Inflammatory macrophage treated with lipopolysaccharide for 1 hour (primary cell): ENCODE results near the gene ATAD3C.
A peak's percentile ranks its signal among the peaks of the same experiment; 100 is the strongest.
"Not testable (repeated sequence)": the region's sequence is repeated elsewhere in the genome, so short reads cannot be mapped to it uniquely, and the experiment has no call there.

Experiments used
- DNase-seq, 2 donors: peaks; one replicate each; pipeline ENCODE4 v3.0.0-alpha.2; 2020 to 2022

The ATAD3C gene

GRCh38 chr1:1451696-1452364 lies 2.3 kb downstream of the ATAD3C start:
- no peak for DNase-seq

GRCh38 chr1:1452365-1452739 lies 2.9 kb downstream of the ATAD3C start:
- DNase-seq = not testable (repeated sequence)

- DNase-seq = no peak
These were observed 3.4 kb downstream of the ATAD3C start for GRCh38 chr1:1452882-1453281.

- DNase-seq = not testable (repeated sequence)
These were observed 5.0 kb downstream of the ATAD3C start for GRCh38 chr1:1454286-1455056.

DNA sequence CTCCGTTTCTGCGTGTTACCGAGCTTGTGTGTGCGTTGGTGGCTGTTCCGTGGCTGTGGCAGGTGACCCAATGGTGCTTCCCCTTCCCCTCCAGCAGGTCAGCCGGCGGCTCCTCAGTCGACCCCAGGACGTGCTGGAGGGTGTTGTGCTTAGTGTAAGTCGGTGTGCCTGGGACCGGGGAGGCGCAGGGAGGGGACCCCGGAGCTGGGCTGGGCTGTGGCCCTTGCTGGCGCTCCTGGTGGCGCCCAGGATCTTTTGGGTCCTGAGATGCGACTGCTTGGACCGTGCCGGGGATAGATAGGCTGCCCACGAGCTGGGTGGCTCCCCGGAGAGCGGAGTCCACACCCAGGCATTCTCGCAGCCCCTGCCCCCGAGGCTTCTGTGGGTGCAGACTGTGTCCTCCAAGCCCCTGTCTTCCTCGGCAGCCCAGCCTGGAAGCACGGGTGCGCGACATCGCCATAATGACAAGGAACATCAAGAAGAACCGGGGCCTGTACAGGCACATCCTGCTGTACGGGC lies 5.9 kb downstream of the ATAD3C start:
- DNase-seq = no peak

- DNase-seq = not testable (repeated sequence)
These were observed 6.4 kb downstream of the ATAD3C start for GRCh38 chr1:1455934-1456333.

GRCh38 chr1:1456683-1457255 lies 7.3 kb downstream of the ATAD3C start:
- DNase-seq = not testable (repeated sequence)

DNA sequence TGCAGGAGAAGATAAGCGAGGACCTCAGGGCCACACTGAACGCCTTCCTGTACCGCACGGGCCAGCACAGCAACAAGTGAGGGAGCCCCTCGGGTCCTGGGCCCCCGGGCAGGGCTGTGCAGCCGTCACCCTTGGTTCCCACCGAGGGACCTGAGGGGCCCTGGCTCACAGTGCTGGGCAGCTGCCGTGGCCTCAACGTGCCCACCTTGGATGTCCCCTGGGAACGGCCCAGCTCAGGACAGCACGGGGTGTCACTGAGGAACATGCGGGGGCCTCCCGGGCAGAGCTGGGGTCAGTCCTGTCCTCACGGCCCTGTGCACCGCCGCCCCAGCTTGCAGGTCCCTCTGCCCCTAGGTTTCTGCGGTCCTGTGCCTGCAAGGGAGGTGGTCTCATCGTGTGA lies 9.7 kb downstream of the ATAD3C start:
- not testable (repeated sequence) for DNase-seq

- DNase-seq = not testable (repeated sequence)
These were observed 10.2 kb downstream of the ATAD3C start for GRCh38 chr1:1459711-1460110.

DNA sequence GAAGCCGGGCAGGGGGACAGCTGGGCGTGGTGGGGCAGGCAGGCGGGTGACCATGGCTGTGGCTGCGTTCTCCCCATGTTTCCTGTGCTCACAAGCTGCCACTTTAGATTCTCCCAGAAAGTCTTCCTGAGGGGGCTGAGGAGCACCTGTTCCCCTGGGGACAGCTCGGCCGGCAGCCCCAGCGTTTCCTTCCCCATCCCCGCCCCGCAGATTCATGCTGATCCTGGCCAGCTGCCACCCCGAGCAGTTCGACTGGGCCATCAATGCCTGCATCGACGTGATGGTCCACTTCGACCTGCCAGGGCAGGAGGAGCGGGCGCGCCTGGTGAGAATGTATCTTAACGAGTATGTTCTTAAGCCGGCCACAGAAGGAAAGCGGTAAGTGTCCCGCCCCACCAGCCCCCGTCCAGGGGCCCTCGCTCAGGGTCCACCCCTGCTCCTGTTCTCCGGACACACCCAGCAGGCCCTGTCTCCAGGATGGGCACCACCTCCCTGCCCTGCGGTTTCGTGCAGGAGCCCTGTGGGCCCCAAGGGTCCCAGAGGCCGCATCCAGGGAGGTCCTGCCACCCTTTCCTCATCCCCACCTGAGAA lies 11.1 kb downstream of the ATAD3C start:
- no peak for DNase-seq

DNA sequence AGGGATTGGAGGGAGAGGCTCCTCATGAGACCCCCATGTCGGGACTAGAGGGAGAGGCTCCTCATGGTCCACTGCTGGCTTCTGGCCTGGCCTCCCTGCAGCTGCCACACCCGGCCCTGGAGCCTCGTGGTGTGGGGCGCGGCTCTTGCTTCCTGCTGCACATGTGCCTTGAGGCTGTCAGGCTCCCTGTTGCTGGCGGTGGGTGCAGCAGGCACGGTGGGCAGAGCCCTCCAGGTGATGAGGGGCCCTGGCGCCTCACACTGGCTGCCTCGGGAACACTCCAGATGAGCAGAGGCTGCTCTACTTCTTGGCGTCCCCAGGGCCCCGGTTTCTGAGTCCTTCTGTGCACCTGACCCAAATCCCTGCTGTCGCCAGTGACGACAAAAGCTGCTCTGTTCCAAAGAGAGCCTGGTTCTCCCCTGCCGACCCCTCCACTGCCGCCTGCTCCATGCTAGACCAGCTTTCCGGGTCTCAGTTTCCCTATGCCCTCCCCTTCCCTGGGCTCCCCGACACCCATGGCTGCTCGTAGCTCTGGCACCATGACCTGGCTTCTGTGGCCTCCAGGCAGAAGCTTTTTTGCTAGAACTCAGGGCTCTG lies 12.3 kb downstream of the ATAD3C start:
- DNase-seq = no peak

GRCh38 chr1:1462318-1462966 lies 13.0 kb downstream of the ATAD3C start:
- no peak for DNase-seq

DNA sequence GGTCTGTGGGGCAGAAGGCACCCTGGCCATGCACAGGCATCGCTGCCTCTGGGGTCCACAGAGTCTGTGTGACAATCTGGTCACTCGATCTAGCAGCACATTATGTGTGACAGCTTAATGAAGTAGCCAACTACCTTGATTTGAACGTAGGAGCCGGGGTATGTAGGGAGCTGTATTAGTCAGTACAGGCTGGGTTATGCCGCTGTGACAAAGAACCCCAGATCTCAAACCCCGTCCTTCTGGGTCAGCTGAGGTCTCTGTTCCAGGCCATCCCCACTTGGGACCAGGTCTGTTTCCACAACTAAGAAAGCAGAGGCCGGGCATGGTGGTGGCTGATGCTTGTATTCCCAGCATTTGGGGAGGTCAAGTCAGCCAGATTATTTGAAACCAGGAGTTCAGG lies 13.8 kb downstream of the ATAD3C start:
- DNase-seq = no peak

DNA sequence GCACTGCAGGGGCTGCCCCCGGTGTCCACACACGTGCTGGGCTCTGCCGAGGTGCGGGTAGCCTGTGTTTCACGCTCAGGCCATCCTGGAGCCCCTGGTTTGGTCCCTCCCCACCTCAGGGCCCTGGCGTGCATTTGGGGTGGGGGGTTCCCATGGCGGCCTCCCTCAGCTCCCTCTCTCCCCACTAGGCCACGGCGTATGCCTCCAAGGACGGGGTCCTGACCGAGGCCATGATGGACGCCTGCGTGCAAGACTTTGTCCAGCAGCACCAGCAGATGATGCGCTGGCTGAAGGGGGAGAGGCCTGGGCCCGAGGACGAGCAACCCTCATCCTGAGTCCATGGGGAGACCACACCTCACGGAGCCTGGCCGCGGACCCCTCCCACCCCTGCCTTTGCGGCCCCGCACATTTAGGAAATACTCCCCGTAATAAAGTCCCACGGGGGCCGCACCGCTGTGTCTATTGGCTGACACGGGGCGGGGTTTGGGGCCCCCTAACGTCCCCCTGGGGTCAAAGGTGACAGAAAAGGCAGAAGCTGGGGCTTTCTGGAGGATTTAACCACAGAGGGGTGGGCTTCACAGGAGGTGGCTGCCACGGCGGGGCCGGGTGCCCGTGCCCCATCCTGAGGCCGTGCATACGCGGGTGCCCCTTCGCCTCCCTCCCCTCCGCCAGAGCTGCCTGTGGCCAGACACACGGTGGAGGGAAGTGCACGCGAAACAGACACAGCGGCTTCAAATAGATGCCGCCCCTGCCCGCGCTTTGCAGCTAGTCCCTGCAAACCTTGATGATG lies 18.9 kb downstream of the ATAD3C start:
- not testable (repeated sequence) for DNase-seq

GRCh38 chr1:1470626-1471388 lies 21.3 kb downstream of the ATAD3C start:
- DNase-seq = peak; percentile 8 to 18

- peak; percentile 91 to 94 for DNase-seq
These were observed 22.0 kb downstream of the ATAD3C start, which contains the start of gene ATAD3B for GRCh38 chr1:1471389-1472052. Gene ATAD3B (plus strand): TSS chr1:1471765. CDS start chr1:1471885, 120 bp downstream.

DNA sequence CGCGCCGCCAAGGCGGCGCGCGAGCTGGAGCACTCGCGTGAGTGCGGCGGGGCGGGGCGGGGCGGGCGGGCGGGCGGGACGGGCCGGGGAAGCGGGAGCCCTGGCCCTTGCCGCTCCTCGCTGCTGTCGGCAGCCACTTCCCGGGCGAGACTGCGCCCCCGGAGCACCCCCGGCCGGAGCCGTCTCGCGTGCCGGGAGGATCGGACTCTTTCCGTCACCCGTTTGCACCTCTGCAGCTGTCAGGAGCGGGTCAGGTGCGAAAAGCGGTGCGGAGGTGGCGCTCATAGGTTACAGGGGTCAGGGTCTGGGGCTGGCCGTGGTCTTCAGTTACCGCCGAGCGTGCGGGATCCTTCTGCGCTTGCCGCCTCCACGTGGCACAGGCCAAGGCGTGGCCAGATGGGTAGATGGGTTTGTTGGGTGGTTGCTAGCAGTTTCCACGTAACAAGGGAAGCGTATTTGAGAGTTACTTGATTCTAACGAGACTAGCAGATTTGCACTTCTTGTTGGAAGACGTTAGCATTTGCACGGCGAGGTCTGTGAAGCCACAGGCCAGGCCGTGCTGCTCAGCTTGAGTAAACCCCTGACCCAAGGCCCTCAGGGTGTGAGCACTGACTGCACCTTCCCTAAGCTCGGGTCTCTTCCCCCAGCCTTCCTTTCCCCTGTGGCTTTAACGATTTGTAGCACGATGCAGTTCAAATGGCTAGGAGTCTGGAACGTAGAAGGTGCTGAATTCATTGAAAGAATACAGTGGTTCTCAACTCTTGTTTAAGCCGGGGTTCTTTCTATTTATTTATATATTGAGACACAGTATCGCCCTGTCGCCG lies 22.8 kb downstream of the ATAD3C start:
- DNase-seq = not testable (repeated sequence)

DNA sequence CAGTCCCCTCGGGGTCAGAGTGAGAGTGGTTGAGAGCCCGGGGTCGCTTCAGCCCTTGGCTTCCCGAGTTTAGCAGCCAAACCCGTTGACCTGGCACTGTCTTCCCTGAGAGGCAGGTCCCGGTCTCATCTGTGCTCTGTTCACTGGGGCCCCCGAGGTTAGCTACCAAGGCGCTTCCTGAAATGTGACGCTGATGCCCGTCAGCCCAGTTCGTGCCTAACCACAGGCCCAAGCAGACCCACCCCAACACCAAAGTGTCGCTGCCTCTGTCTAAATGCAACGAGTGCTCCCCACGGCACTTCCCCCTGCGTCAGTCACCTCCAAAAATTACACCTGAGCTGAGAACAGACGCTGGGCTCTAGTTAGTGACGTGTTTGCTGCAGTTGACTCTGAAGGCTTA lies 26.5 kb downstream of the ATAD3C start:
- not testable (repeated sequence) for DNase-seq

DNA sequence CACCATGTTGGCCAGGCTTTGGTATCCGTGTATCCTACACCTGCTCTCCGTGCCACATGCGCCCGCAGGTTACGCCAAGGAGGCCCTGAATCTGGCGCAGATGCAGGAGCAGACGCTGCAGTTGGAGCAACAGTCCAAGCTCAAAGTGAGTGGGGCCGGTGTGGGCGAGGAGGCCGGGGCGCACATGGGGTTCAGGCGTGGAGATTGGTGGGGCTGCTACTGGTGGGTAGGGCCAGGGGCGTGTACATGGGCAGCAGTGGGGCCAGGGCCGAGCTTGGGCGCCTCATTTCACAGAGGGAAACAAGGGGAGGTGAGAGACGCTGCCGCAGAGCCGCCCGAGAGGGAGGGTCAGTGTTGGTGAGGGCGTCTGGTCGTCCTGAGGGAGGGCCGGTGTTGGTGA lies 27.7 kb downstream of the ATAD3C start:
- DNase-seq = no peak
